Breast epithelium (tissue), 3 donors: ENCODE data around the gene SPAAR.
"Not testable (repeated sequence)": the region's sequence is repeated elsewhere in the genome, so short reads cannot be mapped to it uniquely, and the experiment has no call there.

Experiments
- CTCF ChIP-seq, 3 donors: fragments of 450-650 bp; IDR thresholded peaks; one replicate each; pipeline ENCODE4 v1.5.1; 2016 to 2017; ENCODE audit warnings: antibody characterized with exemption in 3 of 3, mild to moderate bottlenecking in 3 of 3, moderate library complexity in 3 of 3
- POLR2A ChIP-seq: fragments of 450-650 bp; IDR thresholded peaks from one replicate; pipeline ENCODE4 v1.6.1; 2016; ENCODE audit warnings: antibody characterized with exemption, mild to moderate bottlenecking, moderate library complexity
- POLR2AphosphoS5 ChIP-seq, 3 donors: sonication (generic); formaldehyde crosslinking; IDR thresholded peaks; one replicate each; pipeline ENCODE4 v1.6.1; 2017; ENCODE audit warnings: antibody characterized with exemption in 3 of 3

- not testable (repeated sequence) for TF ChIP-seq POLR2A; CTCF (IDR thresholded peaks at IDR 0.05); POLR2AphosphoS5 (IDR thresholded peaks at IDR 0.05)
These were observed 11.8 kb upstream of the SPAAR start for GRCh38 chr9:35897376-35898099.
